ENCODE data around the gene PTPN23. TPM values are rescaled to one million over a fixed set of nuclear protein-coding genes. Genes with fewer than 3 reads are reported as not detected.

PTPN23 gene
- total and polyA plus RNA-seq, 2 experiments from 2014 or later = 14.3 to 48.8 TPM

DNA sequence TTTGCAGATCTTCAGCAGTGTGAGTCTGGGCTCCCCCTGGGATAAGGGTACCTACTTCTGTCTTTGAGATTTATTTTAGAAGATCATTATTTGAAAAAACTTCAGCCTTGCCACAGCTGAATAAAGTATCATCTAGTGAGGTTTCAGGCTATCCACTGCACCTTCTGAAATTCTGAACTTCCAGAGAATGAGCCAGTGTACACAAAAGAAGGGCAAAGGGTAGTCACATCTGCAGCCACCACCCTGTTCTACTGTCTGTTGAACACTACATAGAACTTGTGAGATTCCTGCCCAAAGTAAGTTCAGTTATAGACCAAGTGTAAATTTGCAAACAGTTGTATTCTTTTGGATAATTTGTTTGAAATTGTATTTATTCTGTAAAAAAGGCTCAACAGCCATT, 38.0 kb upstream of the PTPN23 start (continued):
- TF ChIP-seq, protein P1, sequence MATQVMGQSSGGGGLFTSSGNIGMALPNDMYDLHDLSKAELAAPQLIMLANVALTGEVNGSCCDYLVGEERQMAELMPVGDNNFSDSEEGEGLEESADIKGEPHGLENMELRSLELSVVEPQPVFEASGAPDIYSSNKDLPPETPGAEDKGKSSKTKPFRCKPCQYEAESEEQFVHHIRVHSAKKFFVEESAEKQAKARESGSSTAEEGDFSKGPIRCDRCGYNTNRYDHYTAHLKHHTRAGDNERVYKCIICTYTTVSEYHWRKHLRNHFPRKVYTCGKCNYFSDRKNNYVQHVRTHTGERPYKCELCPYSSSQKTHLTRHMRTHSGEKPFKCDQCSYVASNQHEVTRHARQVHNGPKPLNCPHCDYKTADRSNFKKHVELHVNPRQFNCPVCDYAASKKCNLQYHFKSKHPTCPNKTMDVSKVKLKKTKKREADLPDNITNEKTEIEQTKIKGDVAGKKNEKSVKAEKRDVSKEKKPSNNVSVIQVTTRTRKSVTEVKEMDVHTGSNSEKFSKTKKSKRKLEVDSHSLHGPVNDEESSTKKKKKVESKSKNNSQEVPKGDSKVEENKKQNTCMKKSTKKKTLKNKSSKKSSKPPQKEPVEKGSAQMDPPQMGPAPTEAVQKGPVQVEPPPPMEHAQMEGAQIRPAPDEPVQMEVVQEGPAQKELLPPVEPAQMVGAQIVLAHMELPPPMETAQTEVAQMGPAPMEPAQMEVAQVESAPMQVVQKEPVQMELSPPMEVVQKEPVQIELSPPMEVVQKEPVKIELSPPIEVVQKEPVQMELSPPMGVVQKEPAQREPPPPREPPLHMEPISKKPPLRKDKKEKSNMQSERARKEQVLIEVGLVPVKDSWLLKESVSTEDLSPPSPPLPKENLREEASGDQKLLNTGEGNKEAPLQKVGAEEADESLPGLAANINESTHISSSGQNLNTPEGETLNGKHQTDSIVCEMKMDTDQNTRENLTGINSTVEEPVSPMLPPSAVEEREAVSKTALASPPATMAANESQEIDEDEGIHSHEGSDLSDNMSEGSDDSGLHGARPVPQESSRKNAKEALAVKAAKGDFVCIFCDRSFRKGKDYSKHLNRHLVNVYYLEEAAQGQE (IDR thresholded peaks at IDR 0.05; ENCODE audit: unreplicated experiment) = no peak
- TF ChIP-seq STAT1 (IDR thresholded peaks at IDR 0.05; ENCODE audit: unreplicated experiment) = no peak

DNA sequence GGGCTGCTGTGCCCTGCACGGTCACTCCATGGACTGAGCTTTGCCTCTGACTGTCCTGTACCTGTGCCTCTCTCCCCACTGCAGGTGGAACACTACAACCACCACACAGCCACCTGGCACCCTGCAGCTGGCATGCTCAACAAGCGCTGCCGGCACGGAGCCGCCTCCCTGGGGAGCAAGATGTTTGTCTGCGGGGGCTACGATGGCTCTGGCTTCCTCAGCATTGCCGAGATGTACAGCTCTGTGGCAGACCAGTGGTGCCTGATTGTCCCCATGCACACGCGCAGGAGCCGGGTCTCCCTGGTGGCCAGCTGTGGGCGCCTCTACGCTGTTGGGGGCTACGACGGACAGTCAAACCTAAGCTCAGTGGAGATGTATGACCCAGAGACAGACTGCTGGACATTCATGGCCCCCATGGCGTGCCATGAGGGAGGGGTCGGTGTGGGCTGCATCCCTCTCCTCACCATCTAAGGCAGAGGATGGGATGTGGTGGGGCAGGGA, 37.3 kb upstream of the PTPN23 start:
- Histone ChIP-seq H3F3A (replicated peaks; ENCODE audit: low read depth) (no peaks in the 10 kb centered on the region), H3K36me3 (ENCODE audit: insufficient read depth) (no peaks in the 10 kb centered on the region), H3K9me2 (ENCODE audit: insufficient read depth) (no peaks in the 10 kb centered on the region), H3K4me3 (no peak overlapping the region), H3K4me1 (ENCODE audit: insufficient read depth) (no peaks in the 10 kb centered on the region), H3K27me3 (ENCODE audit: insufficient read depth) (no peaks in the 10 kb centered on the region), H3K79me2 (replicated peaks; ENCODE audit: insufficient read depth) (no peaks in the 10 kb centered on the region), H3K27ac (ENCODE audit: low read depth) (no peak overlapping the region), H2AFZ (no peak overlapping the region), H3K4me2 (no peak overlapping the region), H4K20me1 (replicated peaks; ENCODE audit: insufficient read depth) (peaks cover 7% of the 10 kb centered on the region; the same call in 1 of the 2 replicates)
- ATAC-seq = no peak
- Mint-ChIP-seq H3K4me3 (no peak overlapping the region), H3K27me3 (ENCODE audit: insufficient read depth, low read depth, poor library complexity) (peaks cover 6% of the 10 kb centered on the region), H3K27ac (no peak overlapping the region), H3K9me3 (no peaks in the 10 kb centered on the region; the same call in 2 of the 3 replicates), H3K4me1 (peaks cover 2% of the 10 kb centered on the region; the same call in 2 of the 3 replicates), H3K36me3 (ENCODE audit: low read depth) (peaks cover 49% of the 10 kb centered on the region)
- no peak for TF ChIP-seq EZH2phosphoT487 (IDR thresholded peaks at IDR 0.05; ENCODE audit: unreplicated experiment)
- no peak for TF ChIP-seq ZNF331 (CRISPR knock-in tag; IDR thresholded peaks at IDR 0.05; ENCODE audit: low read depth)
- TF ChIP-seq, protein P2, sequence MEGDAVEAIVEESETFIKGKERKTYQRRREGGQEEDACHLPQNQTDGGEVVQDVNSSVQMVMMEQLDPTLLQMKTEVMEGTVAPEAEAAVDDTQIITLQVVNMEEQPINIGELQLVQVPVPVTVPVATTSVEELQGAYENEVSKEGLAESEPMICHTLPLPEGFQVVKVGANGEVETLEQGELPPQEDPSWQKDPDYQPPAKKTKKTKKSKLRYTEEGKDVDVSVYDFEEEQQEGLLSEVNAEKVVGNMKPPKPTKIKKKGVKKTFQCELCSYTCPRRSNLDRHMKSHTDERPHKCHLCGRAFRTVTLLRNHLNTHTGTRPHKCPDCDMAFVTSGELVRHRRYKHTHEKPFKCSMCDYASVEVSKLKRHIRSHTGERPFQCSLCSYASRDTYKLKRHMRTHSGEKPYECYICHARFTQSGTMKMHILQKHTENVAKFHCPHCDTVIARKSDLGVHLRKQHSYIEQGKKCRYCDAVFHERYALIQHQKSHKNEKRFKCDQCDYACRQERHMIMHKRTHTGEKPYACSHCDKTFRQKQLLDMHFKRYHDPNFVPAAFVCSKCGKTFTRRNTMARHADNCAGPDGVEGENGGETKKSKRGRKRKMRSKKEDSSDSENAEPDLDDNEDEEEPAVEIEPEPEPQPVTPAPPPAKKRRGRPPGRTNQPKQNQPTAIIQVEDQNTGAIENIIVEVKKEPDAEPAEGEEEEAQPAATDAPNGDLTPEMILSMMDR (conservative IDR thresholded peaks at IDR 0.05; ENCODE audit: low read depth in 2 of 2) = no peak
- TF ChIP-seq, protein P3, sequence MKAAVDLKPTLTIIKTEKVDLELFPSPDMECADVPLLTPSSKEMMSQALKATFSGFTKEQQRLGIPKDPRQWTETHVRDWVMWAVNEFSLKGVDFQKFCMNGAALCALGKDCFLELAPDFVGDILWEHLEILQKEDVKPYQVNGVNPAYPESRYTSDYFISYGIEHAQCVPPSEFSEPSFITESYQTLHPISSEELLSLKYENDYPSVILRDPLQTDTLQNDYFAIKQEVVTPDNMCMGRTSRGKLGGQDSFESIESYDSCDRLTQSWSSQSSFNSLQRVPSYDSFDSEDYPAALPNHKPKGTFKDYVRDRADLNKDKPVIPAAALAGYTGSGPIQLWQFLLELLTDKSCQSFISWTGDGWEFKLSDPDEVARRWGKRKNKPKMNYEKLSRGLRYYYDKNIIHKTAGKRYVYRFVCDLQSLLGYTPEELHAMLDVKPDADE (IDR thresholded peaks at IDR 0.05) = no peak
- DNase-seq (ENCODE audit: low spot score) = no peak

DNA sequence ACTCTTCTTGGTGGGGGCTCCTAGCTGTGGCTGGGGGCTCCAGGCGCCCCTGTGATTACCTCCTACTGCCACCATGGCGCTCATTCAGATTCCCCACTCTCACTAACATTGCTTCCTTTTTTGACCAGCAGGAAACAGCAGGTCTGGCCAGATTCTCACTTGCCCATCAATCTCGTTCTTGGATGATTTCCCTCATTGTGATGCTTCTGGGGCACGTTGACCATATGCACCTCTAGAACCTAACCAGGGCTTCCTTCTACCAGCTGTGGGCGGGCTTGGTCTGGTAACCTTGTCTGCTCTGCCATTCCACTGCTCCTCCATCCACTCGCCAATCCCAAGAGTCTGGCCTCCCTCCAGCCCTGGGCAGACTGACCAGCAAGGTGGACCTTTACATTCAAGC, 35.9 kb upstream of the PTPN23 start:
- H3K4me3 Mint-ChIP-seq = no peak overlapping the region
- no peaks in the 10 kb centered on the region; the same call in 2 of the 3 replicates for H3K9me3 Mint-ChIP-seq
- no peaks in the 10 kb centered on the region for H3K9me2 ChIP-seq (ENCODE audit: insufficient read depth)
- peaks cover 2% of the 10 kb centered on the region for H3K27me3 Mint-ChIP-seq (ENCODE audit: insufficient read depth, low read depth, poor library complexity)
- H3K27ac ChIP-seq (ENCODE audit: low read depth) = no peak overlapping the region
- no peak overlapping the region for H3K27ac Mint-ChIP-seq
- DNase-seq (ENCODE audit: low spot score) (no peak), ATAC-seq (no peak)
- no peaks in the 10 kb centered on the region for H3K79me2 ChIP-seq (replicated peaks; ENCODE audit: insufficient read depth)
- no peaks in the 10 kb centered on the region for H3F3A ChIP-seq (replicated peaks; ENCODE audit: low read depth)
- H3K36me3 Mint-ChIP-seq (ENCODE audit: low read depth) = peaks cover 35% of the 10 kb centered on the region
- H2AFZ ChIP-seq = no peak overlapping the region
- H3K4me1 ChIP-seq (ENCODE audit: insufficient read depth) = no peaks in the 10 kb centered on the region
- no peak overlapping the region for H3K4me2 ChIP-seq
- no peak overlapping the region for H3K4me3 ChIP-seq
- H3K36me3 ChIP-seq (ENCODE audit: insufficient read depth) = no peaks in the 10 kb centered on the region
- 0 out of 2 replicates have a peak, but pooled peaks cover 3% of the 10 kb centered on the region for H4K20me1 ChIP-seq (replicated peaks; ENCODE audit: insufficient read depth)
- no peaks in the 10 kb centered on the region for H3K27me3 ChIP-seq (ENCODE audit: insufficient read depth)
- peaks cover 2% of the 10 kb centered on the region; the same call in 2 of the 3 replicates for H3K4me1 Mint-ChIP-seq
- TF ChIP-seq ZNF114 (CRISPR knock-in tag; IDR thresholded peaks at IDR 0.05) = no peak
- TF ChIP-seq, protein P2 (conservative IDR thresholded peaks at IDR 0.05; ENCODE audit: low read depth in 2 of 2) = no peak

All from GM23338 (cell line).